ENCODE data around the gene ADAMTS12.

Gene ADAMTS12

GRCh38 chr5:33719769-33720168 lies 172.0 kb downstream of the ADAMTS12 start:
- Histone ChIP-seq H3K4me3 (ENCODE audit: low read depth in 1 of 2, low read length in 1 of 2) (no peak overlapping the region), H3K4me1 (ENCODE audit: control insufficient read depth in 1 of 2, insufficient read depth in 1 of 2, low read depth in 1 of 2, low read length in 1 of 2) (peaks cover 0 to 9% of the 10 kb centered on the region in 2 experiments), H3K36me3 (no peaks in the 10 kb centered on the region), H3K27me3 (no peaks in the 10 kb centered on the region), H3K27ac (no peak overlapping the region), H3K9me3 (no peaks in the 10 kb centered on the region)
- no peak for TF ChIP-seq CTCF (IDR thresholded peaks at IDR 0.05)

GRCh38 chr5:33715661-33716060 lies 176.1 kb downstream of the ADAMTS12 start:
- H3K36me3 ChIP-seq, result no peaks in the 10 kb centered on the region
- no peak overlapping the region for H3K4me3 ChIP-seq (ENCODE audit: low read depth in 1 of 2, low read length in 1 of 2)
- H3K27ac ChIP-seq, result no peak overlapping the region
- H3K27me3 ChIP-seq, result no peaks in the 10 kb centered on the region
- peaks cover 0 to 38% of the 10 kb centered on the region in 2 experiments for H3K4me1 ChIP-seq (ENCODE audit: control insufficient read depth in 1 of 2, insufficient read depth in 1 of 2, low read depth in 1 of 2, low read length in 1 of 2)
- TF ChIP-seq CTCF (IDR thresholded peaks at IDR 0.05), result no peak
- no peaks in the 10 kb centered on the region for H3K9me3 ChIP-seq

GRCh38 chr5:33713136-33713765 lies 178.5 kb downstream of the ADAMTS12 start:
- Histone ChIP-seq H3K4me1 (ENCODE audit: control insufficient read depth in 1 of 2, insufficient read depth in 1 of 2, low read depth in 1 of 2, low read length in 1 of 2) (peaks cover 0 to 38% of the 10 kb centered on the region in 2 experiments), H3K27ac (no peak overlapping the region), H3K27me3 (no peaks in the 10 kb centered on the region), H3K4me3 (ENCODE audit: low read depth in 1 of 2, low read length in 1 of 2) (no peak overlapping the region), H3K36me3 (no peaks in the 10 kb centered on the region), H3K9me3 (no peaks in the 10 kb centered on the region)
- no peak for TF ChIP-seq CTCF (IDR thresholded peaks at IDR 0.05)

GRCh38 chr5:33712664-33713063 lies 179.1 kb downstream of the ADAMTS12 start:
- no peak for TF ChIP-seq CTCF (IDR thresholded peaks at IDR 0.05)
- Histone ChIP-seq H3K27me3 (no peaks in the 10 kb centered on the region), H3K36me3 (no peaks in the 10 kb centered on the region), H3K4me3 (ENCODE audit: low read depth in 1 of 2, low read length in 1 of 2) (no peak overlapping the region), H3K9me3 (no peaks in the 10 kb centered on the region), H3K4me1 (ENCODE audit: control insufficient read depth in 1 of 2, insufficient read depth in 1 of 2, low read depth in 1 of 2, low read length in 1 of 2) (peaks cover 0 to 38% of the 10 kb centered on the region in 2 experiments), H3K27ac (no peak overlapping the region)

GRCh38 chr5:33711094-33711679 lies 180.6 kb downstream of the ADAMTS12 start:
- no peaks in the 10 kb centered on the region for H3K27me3 ChIP-seq
- no peak overlapping the region for H3K27ac ChIP-seq
- no peak for TF ChIP-seq CTCF (IDR thresholded peaks at IDR 0.05)
- no peaks in the 10 kb centered on the region for H3K9me3 ChIP-seq
- H3K36me3 ChIP-seq, result no peaks in the 10 kb centered on the region
- H3K4me3 ChIP-seq (ENCODE audit: low read depth in 1 of 2, low read length in 1 of 2), result no peak overlapping the region
- H3K4me1 ChIP-seq (ENCODE audit: control insufficient read depth in 1 of 2, insufficient read depth in 1 of 2, low read depth in 1 of 2, low read length in 1 of 2), result peaks cover 0 to 38% of the 10 kb centered on the region in 2 experiments
